ENCODE results near the gene ZIC5. TPM values are rescaled to one million over a fixed set of nuclear protein-coding genes. Genes with fewer than 3 reads are reported as not detected.

ZIC5 gene
- total RNA-seq: not detected in 2 replicates

GRCh38 chr13:99971576-99972189, at the start of gene ZIC5:
ZIC5 (minus strand) TSS chr13:99971767; CDS start chr13:99971603, 164 bp downstream.

GRCh38 chr13:99981735-99982035, 10.1 kb upstream of the ZIC5 start, which contains the start of gene ZIC2:
ZIC2 (plus strand) TSS chr13:99981784; CDS start chr13:99982065, 281 bp downstream.

Other genes starting within 250 kb of the ZIC5 start
- gene ZIC2, start 10.0 kb upstream of the ZIC5 start, total RNA-seq: not detected in 2 replicates
- gene PCCA, start 117.3 kb upstream of the ZIC5 start, total RNA-seq: 38.4 and 45.2 TPM in 2 replicates